ENCODE data around the gene VPS13D.
A peak's percentile ranks its signal among the peaks of the same experiment; 100 is the strongest.

- TF ChIP-seq CTCF (conservative IDR thresholded peaks at IDR 0.05; ENCODE audit: low read depth, low read length): peak; percentile 78
- TF ChIP-seq EZH2 (IDR thresholded peaks at IDR 0.05; ENCODE audit: low read length, unreplicated experiment): no peak
- TF ChIP-seq EZH2phosphoT487 (IDR thresholded peaks at IDR 0.05; ENCODE audit: borderline replicate concordance, low read length): no peak
Observed at GRCh38 chr1:12229835-12230548, at the start of gene VPS13D.

All from PC-3 (cell line).